Measurements from ENCODE around the gene JPH2.

GRCh38 chr20:44234566-44235317, 47.8 kb upstream of the JPH2 start:
- no peak for TF ChIP-seq EZH2phosphoT487 (IDR thresholded peaks at IDR 0.05; ENCODE audit: borderline replicate concordance)
- TF ChIP-seq CTCF (IDR thresholded peaks at IDR 0.05 in 2 of 3, conservative IDR thresholded peaks at IDR 0.05 in 1 of 3; ENCODE audit: borderline replicate concordance in 1 of 3, insufficient read depth in 1 of 3, low read depth in 2 of 3, low read length in 2 of 3) = no peak
- no peak for TF ChIP-seq ZFX (IDR thresholded peaks at IDR 0.05)
- no peak for TF ChIP-seq MAX (IDR thresholded peaks at IDR 0.05)
- no peak for TF ChIP-seq RAD21 (IDR thresholded peaks at IDR 0.05; ENCODE audit: low read depth)
- no peak for TF ChIP-seq POLR2A (IDR thresholded peaks at IDR 0.05; ENCODE audit: borderline replicate concordance, extremely low read depth, insufficient read depth, insufficient read length)
- no peak for TF ChIP-seq SRF (IDR thresholded peaks at IDR 0.05; ENCODE audit: low read depth)
- TF ChIP-seq ZNF274 (IDR thresholded peaks at IDR 0.05; ENCODE audit: low read depth, low read length) = no peak
- no peak for TF ChIP-seq POLR2AphosphoS5 (IDR thresholded peaks at IDR 0.05; ENCODE audit: low read depth, low read length)
- TF ChIP-seq REST (IDR thresholded peaks at IDR 0.05; ENCODE audit: low read depth) = no peak
- no peak for TF ChIP-seq SIN3A (IDR thresholded peaks at IDR 0.05; ENCODE audit: low read depth)
